ENCODE data around the gene PLEKHB2.
"Not testable (repeated sequence)": the region's sequence is repeated elsewhere in the genome, so short reads cannot be mapped to it uniquely, and the experiment has no call there.

Gene PLEKHB2

DNA sequence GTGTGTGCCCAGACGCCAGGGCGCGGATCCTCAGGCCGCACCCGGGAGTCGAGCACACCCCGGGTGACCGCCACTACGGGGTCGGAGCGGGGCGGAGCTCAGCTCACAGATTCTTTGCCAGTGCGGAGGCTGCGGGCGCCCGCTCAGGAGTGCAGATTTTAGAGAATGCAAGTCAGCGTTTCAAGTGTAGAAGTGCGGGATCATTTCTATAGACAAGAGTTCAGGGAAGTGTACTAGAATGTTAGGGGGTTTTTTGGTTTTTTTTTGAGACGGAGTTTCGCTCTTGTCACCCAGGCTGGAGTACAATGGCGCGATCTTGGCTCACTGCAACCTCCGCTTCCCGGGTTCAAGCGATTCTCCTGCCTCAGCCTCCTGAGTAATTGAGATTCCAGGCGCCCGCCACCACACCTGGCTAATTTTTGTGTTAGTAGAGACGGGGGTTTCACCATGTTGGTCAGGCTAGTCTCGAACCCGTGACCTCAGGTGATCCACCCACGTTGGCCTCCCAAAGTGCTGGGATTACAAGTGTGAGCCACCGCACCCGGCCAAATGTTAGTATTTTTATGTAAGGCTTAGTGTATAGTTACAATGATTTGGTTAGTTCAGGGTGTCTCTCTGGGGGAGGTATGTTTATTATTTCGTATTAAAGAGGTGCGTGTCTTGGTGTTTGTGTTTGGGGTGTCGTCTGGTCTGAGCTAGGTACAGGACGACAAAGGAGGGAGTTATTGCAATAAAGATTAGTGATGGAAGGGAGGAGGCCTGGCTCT, 11.3 kb upstream of the PLEKHB2 start:
- H3K4me3 ChIP-seq (ENCODE audit: low read depth, low read length), result peak overlapping the region; percentile 90

GRCh38 chr2:131094463-131095281, 10.5 kb upstream of the PLEKHB2 start:
- H3K4me3 ChIP-seq (ENCODE audit: low read depth, low read length), result no peak overlapping the region

GRCh38 chr2:131103165-131103564, 2.0 kb upstream of the PLEKHB2 start:
- no peak overlapping the region for H3K4me3 ChIP-seq (ENCODE audit: low read depth, low read length)

GRCh38 chr2:131104487-131105155, 515 bp upstream of the PLEKHB2 start:
- H3K4me3 ChIP-seq (ENCODE audit: low read depth, low read length), result peak overlapping the region; percentile 87

- H3K4me3 ChIP-seq (ENCODE audit: low read depth, low read length), result peak overlapping the region; percentile 87
Observed at GRCh38 chr2:131105950-131106801, 1.0 kb downstream of the PLEKHB2 start.

DNA sequence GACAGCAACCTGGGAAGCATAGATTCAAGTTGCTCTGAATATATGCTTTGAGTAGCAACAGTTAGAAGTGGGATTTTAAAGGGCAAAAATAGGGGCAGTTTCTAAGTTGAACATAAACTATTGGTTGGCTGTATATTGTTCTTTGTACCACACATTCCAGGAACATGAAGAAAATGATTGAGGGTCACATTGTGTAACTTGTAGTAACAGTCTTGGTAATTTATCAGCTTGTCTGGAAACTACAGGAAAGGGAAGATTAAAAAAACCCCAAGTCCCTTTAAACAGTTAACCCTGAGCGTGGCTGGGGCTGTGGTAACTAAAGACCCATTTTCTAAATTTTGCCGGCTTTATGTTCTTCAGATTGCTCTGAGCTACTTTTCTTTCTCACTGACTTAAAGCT, 7.4 kb downstream of the PLEKHB2 start:
- no peak overlapping the region for H3K4me3 ChIP-seq (ENCODE audit: low read depth, low read length)

DNA sequence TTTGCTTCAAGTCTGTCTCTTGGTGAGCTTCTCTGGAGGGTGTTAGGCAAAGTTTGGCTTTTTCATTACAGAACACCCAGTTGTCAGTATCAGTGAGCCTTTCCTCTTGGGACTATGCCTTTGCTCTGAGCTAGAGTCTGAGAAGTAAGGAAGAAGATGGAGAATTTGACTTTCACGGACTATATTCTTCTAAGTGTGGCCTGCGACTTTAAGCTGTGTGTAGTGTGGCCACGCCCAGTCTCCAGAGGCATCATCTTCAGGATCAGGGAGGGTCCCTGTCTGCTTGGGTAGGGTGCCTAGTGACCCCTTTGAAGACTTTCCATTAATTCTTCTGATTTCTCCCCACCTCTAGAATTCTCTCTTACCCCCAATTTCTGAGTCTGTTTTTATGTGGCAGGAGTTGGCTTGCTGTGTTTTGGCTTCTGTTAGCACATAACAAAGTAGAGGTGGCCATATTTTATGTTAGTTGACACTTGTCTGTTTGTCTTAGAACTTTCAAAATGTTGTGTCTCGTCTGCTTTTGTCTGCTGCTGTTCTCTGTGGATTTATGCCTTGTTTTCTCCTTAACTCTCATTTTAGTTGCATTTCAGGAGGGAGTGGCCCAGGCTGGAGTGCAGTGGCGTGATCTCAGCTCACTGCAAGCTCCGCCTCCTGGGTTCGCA, 8.6 kb downstream of the PLEKHB2 start:
- H3K4me3 ChIP-seq (ENCODE audit: low read depth, low read length), result no peak overlapping the region

DNA sequence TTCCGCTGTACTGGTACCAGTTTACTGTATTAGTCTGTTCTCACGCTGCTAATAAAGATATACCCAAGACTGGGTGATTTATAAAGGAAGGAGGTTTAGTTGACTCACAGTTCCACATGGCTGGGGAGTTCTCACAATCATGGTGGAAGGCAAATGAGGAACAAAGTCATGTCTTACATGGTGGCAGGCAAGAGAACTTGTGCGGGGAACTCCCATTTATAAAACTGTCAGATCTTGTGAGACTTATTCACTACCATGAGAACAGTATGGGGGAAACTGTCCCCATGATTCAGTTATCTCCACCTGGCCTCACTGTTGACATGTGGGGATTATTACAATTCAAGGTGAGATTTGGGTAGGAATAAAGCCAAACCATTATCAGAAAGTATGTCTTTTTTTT, 9.8 kb downstream of the PLEKHB2 start:
- H3K4me3 ChIP-seq (ENCODE audit: low read depth, low read length), result not testable (repeated sequence)

GRCh38 chr2:131115752-131116151, 10.6 kb downstream of the PLEKHB2 start:
- H3K4me3 ChIP-seq (ENCODE audit: low read depth, low read length), result no peak overlapping the region

DNA sequence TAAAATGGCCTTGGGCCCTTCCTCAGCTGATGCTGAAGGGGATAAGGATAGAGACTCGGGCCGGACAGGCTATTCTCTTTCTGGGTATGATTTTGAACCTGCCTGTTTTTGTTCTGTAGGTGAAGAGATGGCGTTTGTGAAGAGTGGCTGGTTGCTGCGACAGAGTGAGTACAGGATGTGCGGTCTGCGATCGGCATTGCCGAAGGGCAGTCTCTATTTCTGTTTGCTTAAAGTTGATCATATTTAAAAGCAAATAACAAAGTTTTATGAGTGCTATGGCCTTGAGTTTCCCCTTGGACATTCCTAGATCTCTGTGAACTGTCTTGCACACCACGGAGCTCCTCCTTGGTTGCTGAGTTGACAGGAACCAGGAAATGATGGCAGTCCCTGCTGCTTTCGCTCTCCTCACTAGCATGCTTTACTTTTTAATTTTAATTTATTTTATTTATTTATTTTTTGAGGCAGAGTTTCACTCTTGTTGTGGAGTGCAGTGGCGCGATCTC, 15.7 kb downstream of the PLEKHB2 start:
- H3K4me3 ChIP-seq (ENCODE audit: low read depth, low read length), result no peak overlapping the region

DNA sequence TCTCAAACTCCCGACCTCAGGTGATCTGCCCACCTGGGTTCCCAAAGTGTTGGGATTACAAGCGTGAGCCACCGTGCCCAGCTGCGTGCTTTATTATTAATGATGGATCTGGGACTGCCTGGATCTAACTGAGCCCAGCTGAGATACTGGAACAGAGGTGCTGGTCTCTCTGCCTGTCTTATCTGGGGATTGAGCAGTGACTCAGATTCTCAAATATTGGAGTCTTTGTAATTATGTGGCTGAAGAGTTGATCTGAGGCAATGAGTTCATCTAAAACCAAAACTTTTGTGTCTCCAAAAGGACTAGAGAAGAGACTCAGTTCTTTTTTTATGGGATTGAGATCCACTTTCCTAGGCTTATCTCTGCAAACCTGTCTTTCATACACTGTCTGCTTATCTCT, 16.3 kb downstream of the PLEKHB2 start:
- no peak overlapping the region for H3K4me3 ChIP-seq (ENCODE audit: low read depth, low read length)

DNA sequence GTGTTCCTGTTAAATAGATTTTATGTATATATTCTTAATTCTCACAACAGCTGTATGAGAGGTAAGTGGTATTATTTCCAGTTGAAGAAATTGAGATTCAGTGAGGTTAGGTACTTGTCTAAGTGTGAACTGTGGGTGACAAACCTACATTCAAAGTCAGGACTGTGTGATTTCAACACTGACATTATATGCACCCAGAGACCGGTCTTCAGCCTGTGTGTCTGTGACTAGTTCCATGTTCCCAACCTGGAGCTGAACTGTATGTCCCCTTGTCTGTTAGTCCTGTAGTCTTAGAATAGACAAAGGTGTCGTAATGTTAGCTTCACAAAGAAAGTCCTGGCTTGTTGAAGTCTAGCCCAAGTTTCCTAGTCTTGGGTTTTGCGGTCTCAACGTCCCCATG, 17.4 kb downstream of the PLEKHB2 start:
- H3K4me3 ChIP-seq (ENCODE audit: low read depth, low read length), result no peak overlapping the region

- H3K4me3 ChIP-seq (ENCODE audit: low read depth, low read length), result no peak overlapping the region
Observed at GRCh38 chr2:131123192-131123591, 18.1 kb downstream of the PLEKHB2 start.

- no peak overlapping the region for H3K4me3 ChIP-seq (ENCODE audit: low read depth, low read length)
Observed at GRCh38 chr2:131125195-131125757, 20.1 kb downstream of the PLEKHB2 start.

DNA sequence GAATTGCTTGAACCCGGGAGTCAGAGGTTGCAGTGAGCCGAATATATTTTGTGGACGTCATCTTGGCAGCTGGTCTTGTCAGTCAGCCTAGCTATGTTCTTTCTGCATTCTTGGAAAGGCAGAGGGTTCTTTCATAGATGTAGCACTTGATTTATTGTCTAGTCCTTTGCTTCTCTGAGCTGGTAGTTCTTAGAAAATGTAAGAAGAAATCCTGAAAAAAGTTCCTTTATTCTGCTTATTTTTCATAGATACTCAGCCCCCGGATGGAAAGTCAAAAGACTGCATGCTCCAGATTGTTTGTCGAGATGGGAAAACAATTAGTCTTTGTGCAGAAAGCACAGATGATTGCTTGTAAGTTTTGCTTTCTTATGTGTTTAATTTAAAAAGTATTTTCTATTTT, 21.3 kb downstream of the PLEKHB2 start:
- no peak overlapping the region for H3K4me3 ChIP-seq (ENCODE audit: low read depth, low read length)

- H3K4me3 ChIP-seq (ENCODE audit: low read depth, low read length), result no peak overlapping the region
Observed at GRCh38 chr2:131127076-131127475, 21.9 kb downstream of the PLEKHB2 start.

DNA sequence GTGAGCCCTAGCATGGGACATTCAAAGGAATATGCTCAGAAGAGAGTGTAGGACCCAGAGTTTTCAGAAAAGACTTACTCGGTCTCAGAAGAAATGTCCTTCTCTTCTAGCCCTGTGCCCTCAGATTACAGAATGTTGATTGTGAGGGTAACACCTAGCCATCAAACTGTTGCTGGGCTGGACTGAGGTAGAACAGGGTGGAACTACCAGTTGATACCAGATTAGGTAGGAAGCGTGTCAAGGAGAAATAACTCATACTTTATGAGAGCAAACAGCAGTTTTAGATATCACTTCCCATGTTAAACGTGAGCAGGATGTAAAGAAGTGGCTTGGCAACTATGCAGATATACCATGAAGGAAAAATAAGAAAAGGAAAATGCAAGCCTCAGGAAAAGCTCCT, 22.8 kb downstream of the PLEKHB2 start:
- H3K4me3 ChIP-seq (ENCODE audit: low read depth, low read length), result no peak overlapping the region

GRCh38 chr2:131130298-131130596, 25.1 kb downstream of the PLEKHB2 start:
- H3K4me3 ChIP-seq (ENCODE audit: low read depth, low read length), result no peak overlapping the region

- no peak overlapping the region for H3K4me3 ChIP-seq (ENCODE audit: low read depth, low read length)
Observed at GRCh38 chr2:131132729-131133128, 27.6 kb downstream of the PLEKHB2 start.

DNA sequence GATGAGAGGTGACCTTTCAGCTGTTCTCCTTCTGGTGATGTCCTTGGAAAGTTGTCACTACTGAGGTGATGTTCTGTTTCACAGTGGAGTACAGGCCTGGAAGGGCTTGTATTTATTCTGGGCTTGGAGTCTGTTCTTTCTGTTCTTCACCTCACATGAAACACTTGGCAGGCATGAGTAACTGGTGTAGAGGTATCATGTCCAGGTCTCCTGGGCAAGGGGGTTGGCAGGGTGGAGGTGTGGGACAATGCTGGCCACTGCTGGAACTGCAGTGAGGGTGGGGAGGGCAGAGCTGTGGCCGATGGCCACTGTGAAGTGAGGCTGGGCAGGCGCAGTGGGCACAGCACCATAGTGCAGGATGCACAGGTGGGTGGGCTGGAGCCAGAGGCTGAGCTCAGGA, 35.4 kb downstream of the PLEKHB2 start:
- no peak overlapping the region for H3K4me3 ChIP-seq (ENCODE audit: low read depth, low read length)
